Hematopoietic multipotent progenitor cell treated with erythropoietin and hydrocortisone succinate and interleukin-3 and kit ligand, for 15 days (in vitro differentiated cells): Measurements from ENCODE around the gene MRFAP1L1.
"Not testable (repeated sequence)": the region's sequence is repeated elsewhere in the genome, so short reads cannot be mapped to it uniquely, and the experiment has no call there.

Experiments
- DNase-seq: peaks from one replicate; pipeline ENCODE4 v3.0.0-alpha.2; 2015; ENCODE audit warnings: low spot score

MRFAP1L1 gene

DNA sequence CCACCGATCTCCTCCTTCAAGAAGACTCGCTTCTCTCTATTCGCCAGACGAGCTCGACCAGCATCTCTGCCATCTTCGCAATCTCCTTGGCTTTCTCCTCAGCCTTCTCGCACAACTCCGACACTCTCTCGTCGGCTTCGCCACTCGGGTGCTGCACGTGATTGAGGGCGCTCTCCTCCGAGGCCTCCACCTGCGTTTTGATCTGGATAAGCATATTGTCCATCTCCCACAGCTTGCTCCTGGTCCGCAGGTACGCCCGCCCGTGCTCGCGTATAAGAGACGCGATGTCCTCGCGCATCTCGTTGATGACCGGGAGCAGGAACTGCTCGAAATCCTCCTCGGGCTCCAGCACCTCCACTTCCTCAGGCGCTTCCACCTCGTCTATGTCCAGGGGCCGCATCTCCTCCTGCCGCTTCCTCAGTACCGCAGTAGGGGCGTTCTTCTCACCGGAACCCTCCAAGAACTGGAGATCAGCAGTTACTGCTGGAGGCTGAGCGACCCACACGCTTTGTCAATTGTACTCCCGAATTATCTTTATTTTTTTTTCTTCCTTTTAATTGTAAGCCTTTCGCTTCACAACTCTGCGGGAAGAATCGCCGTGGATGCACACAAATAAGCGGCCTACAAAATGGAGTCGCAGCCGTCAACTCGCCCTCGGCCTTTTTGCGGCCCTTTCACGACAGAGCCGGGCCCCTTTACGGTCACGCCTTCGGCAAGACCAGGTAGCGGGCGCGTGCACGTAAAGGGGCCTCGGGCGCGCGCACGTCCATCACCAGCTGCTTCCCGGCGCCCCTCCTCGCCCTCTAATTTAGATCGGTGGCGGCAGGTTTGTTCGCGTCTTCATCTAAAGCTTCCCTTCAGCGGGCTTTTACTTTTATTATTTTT is at the start of gene MRFAP1L1:
TSS of gene MRFAP1L1 (minus strand) at position 636 of the 885 bp plus-strand sequence. CDS start at position 400, 236 bp downstream.
- peak; percentile 97 for DNase-seq

GRCh38 chr4:6758728-6759127 is 49.1 kb upstream of the MRFAP1L1 start:
- no peak for DNase-seq

GRCh38 chr4:6756345-6756744 is 46.7 kb upstream of the MRFAP1L1 start:
- not testable (repeated sequence) for DNase-seq

DNA sequence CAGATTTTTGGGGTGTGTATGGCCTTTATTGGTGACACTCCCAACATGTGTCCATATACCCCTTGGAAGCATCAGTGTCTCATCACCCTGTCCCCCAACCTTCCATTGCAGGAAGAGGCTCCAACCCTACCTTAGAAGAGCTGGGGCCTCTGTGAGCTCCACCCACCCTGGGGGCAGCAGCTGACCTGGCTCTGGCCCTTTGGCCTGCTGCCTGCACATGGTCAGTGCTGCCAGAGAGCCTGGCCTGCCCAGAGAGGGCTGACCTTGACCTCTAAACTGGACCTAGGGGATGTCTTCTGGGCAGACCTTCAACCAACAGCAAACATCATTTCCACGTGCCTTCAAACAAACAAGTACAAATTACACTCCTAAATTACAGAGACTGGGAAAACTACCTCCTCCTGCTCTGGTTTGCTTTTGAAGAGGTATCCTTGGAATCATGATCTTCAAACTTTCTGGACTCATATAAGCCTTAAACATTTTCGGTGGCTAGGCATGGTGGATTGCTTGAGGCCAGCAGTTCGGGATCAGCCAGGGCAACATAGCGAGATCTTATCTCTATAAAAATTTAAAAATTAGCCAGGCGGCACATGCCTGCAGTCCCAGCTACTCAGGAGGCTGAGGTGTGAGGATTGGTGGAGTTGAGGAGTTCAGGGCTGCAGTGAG is 45.6 kb upstream of the MRFAP1L1 start:
- DNase-seq: no peak

DNA sequence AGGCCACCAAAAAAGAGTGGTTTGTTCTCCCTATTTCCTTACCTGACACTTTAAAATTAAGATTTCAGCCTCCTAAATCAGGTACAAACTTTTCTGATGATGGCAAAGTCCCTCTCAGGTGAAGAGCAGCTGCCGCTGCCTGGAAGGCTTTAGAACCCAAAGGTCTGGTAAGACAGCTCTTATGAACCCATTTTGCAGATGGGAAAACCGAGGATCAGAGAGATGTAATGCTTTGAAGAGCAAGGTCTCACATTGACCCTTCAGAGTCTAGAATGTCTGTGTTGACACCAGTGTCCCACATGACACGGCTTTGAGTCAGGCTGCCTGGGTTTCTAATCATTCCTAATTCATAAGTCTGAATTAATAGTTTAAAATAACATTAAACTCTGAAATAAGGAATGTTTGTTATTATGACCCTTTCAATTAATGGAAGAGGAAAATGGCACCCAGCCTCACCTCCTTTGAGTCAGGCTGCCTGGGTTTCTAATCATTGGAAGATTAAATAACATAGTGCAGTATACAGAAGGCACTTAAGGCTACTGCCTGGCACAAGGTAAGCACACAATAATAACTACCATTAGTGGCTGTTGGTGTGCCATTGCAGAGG is 44.9 kb upstream of the MRFAP1L1 start:
- DNase-seq: no peak

GRCh38 chr4:6753891-6754290 is 44.2 kb upstream of the MRFAP1L1 start:
- no peak for DNase-seq

GRCh38 chr4:6753103-6753560 is 43.5 kb upstream of the MRFAP1L1 start:
- DNase-seq: no peak

GRCh38 chr4:6752486-6752829 is 42.8 kb upstream of the MRFAP1L1 start:
- no peak for DNase-seq

DNA sequence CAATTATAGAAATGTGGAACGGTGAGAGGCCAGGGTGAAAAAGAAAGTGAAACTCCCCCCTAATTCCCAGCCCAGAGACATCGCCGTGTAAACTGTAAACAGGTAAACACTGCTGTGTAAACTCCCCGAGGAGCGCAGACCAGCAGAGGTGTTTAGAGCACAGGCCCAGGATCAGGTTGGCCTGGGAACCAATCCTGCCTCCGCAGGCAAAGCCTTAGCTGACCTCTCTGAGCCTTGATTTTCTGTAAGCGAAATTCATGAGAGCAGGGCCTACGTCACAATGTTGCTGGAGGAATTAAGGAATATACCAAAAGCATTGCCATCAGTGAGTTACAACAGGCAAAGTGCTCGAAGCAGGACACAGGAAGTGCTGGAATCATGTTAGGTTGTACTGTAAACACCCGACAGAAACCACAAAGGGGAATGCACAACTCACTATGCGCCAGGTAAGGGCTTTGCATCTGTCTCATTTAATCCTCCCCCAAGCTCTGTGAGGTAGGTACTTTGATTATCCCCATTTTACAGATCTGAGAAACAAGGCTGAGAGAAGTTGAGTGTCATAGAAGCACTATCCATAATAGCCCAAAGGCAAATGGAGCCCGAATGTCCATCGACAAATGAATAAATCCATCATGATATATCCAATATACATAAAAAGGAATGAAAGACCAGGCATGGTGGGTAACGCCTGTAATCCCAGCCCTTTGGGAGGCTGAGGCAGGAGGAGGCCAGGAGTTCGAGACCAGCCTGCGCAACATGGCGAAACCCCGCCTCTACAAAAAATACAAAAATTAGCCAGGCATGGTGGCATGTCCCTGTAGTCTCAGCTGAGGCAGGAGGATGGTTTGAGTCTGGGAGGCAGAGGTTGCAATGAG is 42.2 kb upstream of the MRFAP1L1 start:
- DNase-seq: no peak

- DNase-seq: no peak
These were observed 40.9 kb upstream of the MRFAP1L1 start for GRCh38 chr4:6750286-6751221.

DNA sequence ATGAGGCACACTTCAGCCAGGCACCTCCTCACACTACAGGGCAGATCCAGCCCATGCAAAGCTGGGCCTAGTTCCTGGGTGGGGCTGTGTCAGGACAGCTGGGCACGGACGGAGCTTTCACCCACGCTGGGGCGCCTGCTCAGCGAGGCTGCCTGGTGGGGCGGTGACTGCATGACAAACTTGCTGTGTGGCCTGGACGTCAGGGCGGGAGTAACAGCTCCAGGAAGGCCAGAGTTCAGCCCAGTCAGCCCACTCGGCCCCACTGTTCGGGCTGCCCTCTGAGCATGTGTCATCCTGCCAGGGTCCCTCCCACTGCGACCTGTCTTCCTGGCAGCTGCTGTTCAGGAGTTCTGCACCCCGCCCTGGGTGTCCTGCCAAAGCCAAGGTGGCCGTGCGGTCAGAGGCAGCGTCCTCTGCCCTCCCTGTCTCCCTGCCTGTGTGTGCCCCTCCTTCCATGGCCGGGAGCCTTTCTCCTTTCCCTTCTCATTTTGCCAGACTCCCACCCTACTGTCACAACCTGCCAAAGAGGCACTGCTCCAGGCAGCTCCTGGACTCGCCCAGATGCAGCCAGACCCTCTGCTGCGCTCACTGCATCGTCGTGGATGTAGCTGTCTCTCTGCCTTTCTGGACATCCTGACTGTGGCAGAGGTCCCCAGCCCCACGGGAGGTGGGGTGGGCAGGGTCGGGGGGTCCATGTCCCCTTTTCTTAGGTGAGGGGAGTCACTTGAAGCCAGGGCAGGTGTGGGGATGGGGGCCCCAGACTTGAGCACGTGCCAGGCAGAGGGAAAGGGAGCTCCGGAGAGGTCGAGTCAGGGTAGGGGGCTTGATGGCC is 39.9 kb upstream of the MRFAP1L1 start:
- peak; percentile 60 for DNase-seq

DNA sequence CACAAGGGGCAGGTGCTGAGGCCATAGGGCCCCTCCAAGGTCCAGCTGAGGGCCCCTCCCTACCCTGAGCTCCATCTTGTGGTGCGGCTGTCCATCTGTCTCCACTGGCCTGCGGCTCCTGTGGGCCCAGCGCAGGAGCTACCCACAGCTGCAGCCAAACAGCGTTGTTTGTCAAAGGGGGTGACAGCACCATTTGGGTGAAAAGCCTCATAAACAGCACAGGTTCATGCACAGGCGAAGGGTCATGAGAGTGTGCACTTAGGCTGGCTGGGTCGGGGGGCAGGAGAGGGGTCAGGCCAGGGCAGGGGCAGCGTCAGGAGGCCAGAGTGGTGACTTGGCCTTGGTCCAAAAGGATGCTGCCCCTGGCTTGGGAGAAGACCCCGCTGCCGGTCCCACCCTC is 38.6 kb upstream of the MRFAP1L1 start:
- no peak for DNase-seq

DNA sequence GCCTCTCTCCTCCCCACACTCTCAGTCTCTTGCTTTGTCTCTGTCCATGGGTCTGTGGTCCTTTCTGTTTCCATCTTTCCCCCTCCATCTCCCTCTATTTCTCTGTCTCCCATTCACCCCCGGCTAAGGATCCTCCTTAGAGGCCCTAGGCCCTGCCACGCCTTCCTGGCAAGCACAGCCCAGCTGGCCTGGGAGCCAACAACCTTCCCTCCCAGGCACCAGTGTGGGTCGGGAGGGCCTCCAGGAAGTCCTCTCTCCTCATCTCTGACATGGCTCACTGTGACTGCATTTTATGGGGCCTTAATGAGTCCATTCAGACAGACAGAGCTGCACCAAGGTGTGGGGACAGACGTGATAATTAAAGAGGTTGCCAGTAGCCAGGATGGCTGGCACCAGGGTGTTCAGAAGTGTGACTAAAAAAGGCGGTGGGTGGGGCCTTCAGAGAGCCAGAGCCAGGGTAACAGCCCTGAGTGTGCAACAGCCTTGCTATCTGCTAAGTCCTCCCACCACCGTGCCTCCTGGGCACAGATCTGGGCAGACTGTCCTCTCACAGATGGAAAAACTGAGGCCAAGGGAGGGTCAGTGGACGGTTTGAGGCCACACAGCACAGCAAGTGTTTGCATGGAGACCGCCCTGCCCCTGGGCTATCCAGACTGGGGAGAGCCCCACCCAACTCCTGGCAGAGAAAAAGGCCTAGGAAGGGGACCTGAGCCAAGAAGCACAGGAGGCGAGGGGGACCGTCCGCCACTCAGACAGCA is 37.8 kb upstream of the MRFAP1L1 start:
- DNase-seq: peak; percentile 80

GRCh38 chr4:6746721-6747293 is 37.1 kb upstream of the MRFAP1L1 start:
- DNase-seq: no peak

GRCh38 chr4:6742989-6743388 is 33.3 kb upstream of the MRFAP1L1 start:
- no peak for DNase-seq

- no peak for DNase-seq
These were observed 32.8 kb upstream of the MRFAP1L1 start for GRCh38 chr4:6742507-6742906.

DNA sequence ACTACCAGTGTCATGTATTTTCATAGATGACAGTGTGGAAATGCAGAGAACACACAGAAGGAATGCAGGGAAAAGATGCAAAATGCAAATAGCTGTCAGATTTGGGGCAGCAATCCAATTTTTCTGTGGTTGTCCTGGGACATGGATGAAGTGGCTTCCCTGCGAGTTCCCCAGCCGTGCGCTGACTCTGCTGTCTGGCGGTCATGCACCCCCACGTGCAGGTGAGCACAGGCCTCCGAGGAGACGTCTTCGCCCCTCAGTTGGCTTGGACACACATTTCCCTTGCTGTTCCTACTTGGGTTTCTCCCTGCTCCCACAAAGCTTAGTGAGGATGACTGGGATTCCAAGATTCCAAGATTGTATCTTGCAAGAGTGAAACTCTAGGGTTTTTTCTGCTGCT is 30.7 kb upstream of the MRFAP1L1 start:
- DNase-seq: no peak

- no peak for DNase-seq
These were observed 30.3 kb upstream of the MRFAP1L1 start for GRCh38 chr4:6739920-6740319.
